SK-N-SH (cell line): Measurements from ENCODE around the gene BTNL8. TPM values are rescaled to one million over a fixed set of nuclear protein-coding genes. Genes with fewer than 3 reads are reported as not detected.

Source experiments
- CTCF ChIA-PET: fragments of 300-600, 350-600 bp; formaldehyde crosslinking; extraction: SDS; loops from one replicate; lab custom pipeline; 2021; lab: Yijun Ruan, JAX
- POLR2A ChIA-PET: fragments of 350-600 bp; sonication (Branson Sonifier 250); formaldehyde crosslinking; extraction: SDS; loops from one replicate; lab custom pipeline; 2020; ENCODE audit warnings: antibody characterized with exemption, inconsistent platforms; lab: Yijun Ruan, JAX
- DNase-seq: peaks from one replicate; pipeline ENCODE4 v3.0.0; 2012
- H2AFZ ChIP-seq: fragments of 200-600 bp; sonication (generic); 2 replicates; pipeline ENCODE4 v1.8.1; 2016; ENCODE audit warnings: antibody characterized with exemption, mild to moderate bottlenecking, low read depth
- H3F3A ChIP-seq: fragments of 200-600 bp; sonication (generic); replicated peaks from 2 replicates; pipeline ENCODE3; 2016; ENCODE audit warnings: antibody characterized with exemption, mild to moderate bottlenecking; ENCODE audit not compliant: insufficient read depth
- H3K27ac ChIP-seq, 2 experiments: fragments of 200-500 bp in 1 of 2; fragments of 200-600 bp in 1 of 2; sonication (Bioruptor generic) in 1 of 2; sonication (generic), shearing (Covaris generic) in 1 of 2; 2 replicates each; pipeline versions ENCODE4 v1.5.1 to v1.6.1; 2014 to 2016; ENCODE audit warnings: low read depth in 2 of 2, inconsistent platforms in 1 of 2, low read length in 1 of 2, mild to moderate bottlenecking in 1 of 2, mixed read lengths in 1 of 2
- H3K27me3 ChIP-seq: fragments of 200-600 bp; sonication (generic), shearing (Covaris generic); 2 replicates; pipeline ENCODE4 v1.6.1; 2016; ENCODE audit warnings: mixed run types; ENCODE audit not compliant: insufficient read depth
- H3K36me3 ChIP-seq, 2 experiments: fragments of 200-500 bp in 1 of 2; fragments of 200-600 bp in 1 of 2; sonication (Bioruptor generic) in 1 of 2; sonication (generic) in 1 of 2; replicated peaks in 1 of 2; 2 replicates each; pipeline versions ENCODE3 to v1.5.1; 2014 to 2016; ENCODE audit warnings: low read length in 1 of 2, mild to moderate bottlenecking in 1 of 2; ENCODE audit not compliant: insufficient read depth in 2 of 2, control insufficient read depth in 1 of 2
- H3K4me1 ChIP-seq, 2 experiments: fragments of 200-500 bp in 1 of 2; fragments of 200-600 bp in 1 of 2; sonication (Bioruptor generic) in 1 of 2; sonication (generic), shearing (Covaris generic) in 1 of 2; 2 replicates each; pipeline versions ENCODE4 v1.5.1 to v1.6.1; 2014 to 2016; ENCODE audit warnings: low read depth in 1 of 2, low read length in 1 of 2, mixed run types in 1 of 2; ENCODE audit not compliant: insufficient read depth in 2 of 2, control insufficient read depth in 1 of 2
- H3K4me2 ChIP-seq: fragments of 200-600 bp; sonication (generic), shearing (Covaris generic); 2 replicates; pipeline ENCODE4 v1.6.1; 2017; ENCODE audit warnings: mixed run types
- H3K4me3 ChIP-seq, 2 experiments: fragments of 200-500 bp in 1 of 2; fragments of 200-600 bp in 1 of 2; sonication (Bioruptor generic) in 1 of 2; sonication (generic), shearing (Covaris generic) in 1 of 2; 2 replicates each; pipeline versions ENCODE4 v1.5.1 to v1.8.1; 2014 to 2016; ENCODE audit warnings: low read depth in 2 of 2, inconsistent platforms in 1 of 2, low read length in 1 of 2, mild to moderate bottlenecking in 1 of 2, mixed read lengths in 1 of 2, moderate library complexity in 1 of 2
- H3K79me2 ChIP-seq: fragments of 200-600 bp; sonication (generic); 2 replicates; pipeline ENCODE4 v1.8.1; 2017; ENCODE audit warnings: mild to moderate bottlenecking; ENCODE audit not compliant: insufficient read depth
- H3K9ac ChIP-seq: fragments of 200-600 bp; sonication (generic); 2 replicates; pipeline ENCODE4 v1.6.1; 2017; ENCODE audit warnings: mixed run types
- H3K9me2 ChIP-seq: fragments of 200-600 bp; sonication (generic); 2 replicates; pipeline ENCODE4 v1.6.1; 2017; ENCODE audit warnings: mixed run types
- H3K9me3 ChIP-seq: fragments of 200-600 bp; sonication (generic); 2 replicates; pipeline ENCODE4 v1.6.1; 2017; ENCODE audit warnings: mixed run types, mild to moderate bottlenecking, moderate library complexity
- H4K20me1 ChIP-seq: fragments of 200-600 bp; sonication (generic); 2 replicates; pipeline ENCODE4 v1.6.1; 2017; ENCODE audit warnings: mild to moderate bottlenecking, mixed run types; ENCODE audit not compliant: insufficient read depth
- CTCF ChIP-seq: fragments of 200-600 bp; sonication (generic); IDR thresholded peaks from 2 replicates; pipeline ENCODE4 v1.6.1; 2017; ENCODE audit warnings: antibody characterized with exemption, mild to moderate bottlenecking, moderate library complexity
- EP300 ChIP-seq, 2 experiments: IDR thresholded peaks; 2 replicates each; pipeline versions ENCODE4 v1.4.0 to v1.6.1; 2012; ENCODE audit warnings: borderline replicate concordance in 1 of 2, low read depth in 1 of 2, low read length in 1 of 2
- EZH2phosphoT487 ChIP-seq: fragments of 200-600 bp; sonication (generic); IDR thresholded peaks from 2 replicates; pipeline ENCODE4 v1.6.1; 2017; ENCODE audit warnings: low read depth, mixed run types, mild to moderate bottlenecking, antibody characterized with exemption, moderate library complexity, borderline replicate concordance
- FOSL2 ChIP-seq: IDR thresholded peaks from 2 replicates; pipeline ENCODE4 v1.4.0; 2012; ENCODE audit warnings: low read depth, mild to moderate bottlenecking, moderate library complexity, borderline replicate concordance
- FOXJ3 ChIP-seq: sonication (generic); formaldehyde crosslinking; IDR thresholded peaks from 2 replicates; pipeline ENCODE4 v1.5.1; 2020; ENCODE audit warnings: mild to moderate bottlenecking, missing genetic modification reagents
- GATA2 ChIP-seq: sonication (generic); formaldehyde crosslinking; IDR thresholded peaks from 2 replicates; pipeline ENCODE4 v1.5.0; 2020; ENCODE audit warnings: mild to moderate bottlenecking, missing genetic modification reagents
- MXI1 ChIP-seq: IDR thresholded peaks from 2 replicates; pipeline ENCODE4 v1.6.1; 2012; ENCODE audit warnings: mild to moderate bottlenecking, low read depth, low read length, improper control_type of control experiment
- NRF1 ChIP-seq: IDR thresholded peaks from 2 replicates; pipeline ENCODE4 v1.6.1; 2012; ENCODE audit warnings: low read depth, mild to moderate bottlenecking, low read length
- PBX3 ChIP-seq: IDR thresholded peaks from 2 replicates; pipeline ENCODE4; 2012
- POLR2AphosphoS5 ChIP-seq: IDR thresholded peaks from 2 replicates; pipeline ENCODE4 v1.6.1; 2012; ENCODE audit warnings: low read depth, low read length
- RAD21 ChIP-seq: IDR thresholded peaks from 2 replicates; pipeline ENCODE4 v1.6.1; 2012; ENCODE audit warnings: mild to moderate bottlenecking, low read length
- TCF12 ChIP-seq: IDR thresholded peaks from 2 replicates; pipeline ENCODE4 v1.4.0; 2012
- WGBS: methylation state at CpG from one replicate; pipeline ENCODE4 v1.1.6; 2017; ENCODE audit warnings: low lambda C conversion rate; 5-methylcytosine and 5-hydroxymethylcytosine counted together
- polyA plus RNA-seq, 3 experiments: library from polyadenylated mRNA; depleted of rRNA; stranded (reverse); fragments of >200 nt; gene quantifications; 2 replicates each; pipeline ENCODE4 v1.2.3, GENCODE V29; 2012
- TF ChIP-seq, protein P1 (sequence below): fragments of 150-350 bp; IDR thresholded peaks from 2 replicates; pipeline ENCODE4 v1.6.1; 2017; ENCODE audit warnings: antibody characterized with exemption, low read length, low read depth, borderline replicate concordance
- TF ChIP-seq, protein P2 (sequence below): fragments of 150-350 bp; IDR thresholded peaks from 2 replicates; pipeline ENCODE4 v1.6.1; 2016; ENCODE audit warnings: mild to moderate bottlenecking, low read depth, low read length

The BTNL8 gene
- polyA plus RNA-seq, 1 of the 3 experiments (the other 2 are of a cell fraction), result not detected

DNA sequence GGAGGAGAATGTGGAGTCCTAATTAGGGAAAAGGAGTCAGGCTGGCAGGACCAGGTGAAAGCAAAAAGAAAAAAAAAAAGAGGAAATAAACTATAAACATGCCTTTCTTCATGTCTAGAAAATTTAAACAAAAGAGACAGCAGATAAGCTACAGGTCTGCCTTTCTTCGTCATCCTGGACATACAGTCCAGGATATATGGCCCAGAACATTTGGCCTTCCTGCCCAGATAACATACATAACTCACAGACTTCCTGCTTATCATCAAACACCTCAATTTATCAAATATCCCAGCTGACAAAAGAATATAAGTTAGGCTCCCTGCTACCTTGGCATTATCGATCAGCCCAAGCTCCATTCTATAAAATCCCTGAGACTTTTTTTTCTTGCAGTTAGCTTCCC lies 11.2 kb downstream of the BTNL8 start:
- no peaks in the 10 kb centered on the region; the same call in 1 of the 2 replicates for H3K27me3 ChIP-seq
- TF ChIP-seq EZH2phosphoT487, result no peak
- TF ChIP-seq GATA2 (CRISPR knock-in tag), result no peak
- TF ChIP-seq, protein P1, sequence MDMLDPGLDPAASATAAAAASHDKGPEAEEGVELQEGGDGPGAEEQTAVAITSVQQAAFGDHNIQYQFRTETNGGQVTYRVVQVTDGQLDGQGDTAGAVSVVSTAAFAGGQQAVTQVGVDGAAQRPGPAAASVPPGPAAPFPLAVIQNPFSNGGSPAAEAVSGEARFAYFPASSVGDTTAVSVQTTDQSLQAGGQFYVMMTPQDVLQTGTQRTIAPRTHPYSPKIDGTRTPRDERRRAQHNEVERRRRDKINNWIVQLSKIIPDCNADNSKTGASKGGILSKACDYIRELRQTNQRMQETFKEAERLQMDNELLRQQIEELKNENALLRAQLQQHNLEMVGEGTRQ, result no peak
- TF ChIP-seq NRF1, result no peak
- no peak for TF ChIP-seq FOXJ3 (CRISPR knock-in tag)
- no peak for TF ChIP-seq POLR2AphosphoS5
- no peak for TF ChIP-seq RAD21
- no peak for TF ChIP-seq TCF12
- H3F3A ChIP-seq, result no peaks in the 10 kb centered on the region
- no peak overlapping the region for H2AFZ ChIP-seq
- POLR2A ChIA-PET, result no interaction called here
- no peaks in the 10 kb centered on the region for H3K9me2 ChIP-seq
- H3K9me3 ChIP-seq, result no peaks in the 10 kb centered on the region
- no peak overlapping the region for H3K27ac ChIP-seq
- H4K20me1 ChIP-seq, result no peaks in the 10 kb centered on the region
- no peaks in the 10 kb centered on the region for H3K79me2 ChIP-seq
- no peaks in the 10 kb centered on the region for H3K4me1 ChIP-seq
- H3K4me2 ChIP-seq, result no peak overlapping the region
- no peak for DNase-seq
- no peak overlapping the region for H3K4me3 ChIP-seq
- H3K36me3 ChIP-seq, result no peaks in the 10 kb centered on the region
- H3K9ac ChIP-seq, result no peak overlapping the region
- 11% methylated on average over 2 of the region's 2 CpGs for WGBS
- CTCF ChIA-PET, result interaction anchor here (0.6 to 1.0 kb wide), 2 partner anchors 42 to 49 kb away, joined by 3 to 5 read pairs; partner anchors contain the start of gene ZFP62

DNA sequence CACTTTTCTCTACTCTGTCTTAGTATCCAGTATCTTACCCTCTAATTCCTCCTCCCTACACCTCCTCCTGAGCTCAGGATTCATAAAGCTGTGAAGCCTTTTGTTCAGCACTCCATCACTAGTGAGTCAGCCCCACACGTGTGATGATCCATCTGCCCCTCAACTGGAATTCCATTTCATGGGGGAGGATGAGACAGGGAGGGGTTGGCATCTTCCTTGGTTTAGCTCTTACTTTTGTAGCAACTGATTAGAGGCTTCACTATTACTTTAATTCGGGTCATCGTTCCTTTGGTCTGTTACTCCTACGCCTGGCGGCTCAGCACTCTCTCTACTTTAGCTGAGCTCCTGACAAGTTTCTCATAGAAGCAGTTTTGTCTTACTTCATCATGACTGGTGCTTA lies 11.8 kb downstream of the BTNL8 start:
- TF ChIP-seq, protein P2, sequence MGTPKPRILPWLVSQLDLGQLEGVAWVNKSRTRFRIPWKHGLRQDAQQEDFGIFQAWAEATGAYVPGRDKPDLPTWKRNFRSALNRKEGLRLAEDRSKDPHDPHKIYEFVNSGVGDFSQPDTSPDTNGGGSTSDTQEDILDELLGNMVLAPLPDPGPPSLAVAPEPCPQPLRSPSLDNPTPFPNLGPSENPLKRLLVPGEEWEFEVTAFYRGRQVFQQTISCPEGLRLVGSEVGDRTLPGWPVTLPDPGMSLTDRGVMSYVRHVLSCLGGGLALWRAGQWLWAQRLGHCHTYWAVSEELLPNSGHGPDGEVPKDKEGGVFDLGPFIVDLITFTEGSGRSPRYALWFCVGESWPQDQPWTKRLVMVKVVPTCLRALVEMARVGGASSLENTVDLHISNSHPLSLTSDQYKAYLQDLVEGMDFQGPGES, result no peak
- TF ChIP-seq, protein P1, result no peak
- TF ChIP-seq FOSL2 (no peak), POLR2AphosphoS5 (no peak), EP300 (IDR thresholded peaks at IDR 0.05; ENCODE audit: borderline replicate concordance in 1 of 2, low read depth in 1 of 2, low read length in 1 of 2) (no peak), CTCF (no peak), MXI1 (no peak), PBX3 (no peak)
- H2AFZ ChIP-seq, result no peak overlapping the region
- no peaks in the 10 kb centered on the region for H3K79me2 ChIP-seq
- no peaks in the 10 kb centered on the region for H3K9me2 ChIP-seq
- ChIA-PET POLR2A (no interaction called here), CTCF (interaction anchor here (0.6 to 1.0 kb wide), 2 partner anchors 42 to 50 kb away, joined by 3 to 5 read pairs; partner anchors contain the start of gene ZFP62)
- no peak overlapping the region for H3K27ac ChIP-seq
- H3K36me3 ChIP-seq, result no peaks in the 10 kb centered on the region
- no peaks in the 10 kb centered on the region for H3K4me1 ChIP-seq
- 18% methylated on average over 5 of the region's 5 CpGs for WGBS
- H4K20me1 ChIP-seq, result no peaks in the 10 kb centered on the region
- H3K9me3 ChIP-seq, result no peaks in the 10 kb centered on the region
- no peak for DNase-seq
- no peak overlapping the region for H3K9ac ChIP-seq
- H3K27me3 ChIP-seq, result no peaks in the 10 kb centered on the region; the same call in 1 of the 2 replicates
- no peak overlapping the region for H3K4me3 ChIP-seq
- no peak overlapping the region for H3K4me2 ChIP-seq
- no peaks in the 10 kb centered on the region for H3F3A ChIP-seq
